ENCODE data around the gene CDC25B.
A peak's percentile ranks its signal among the peaks of the same experiment; 100 is the strongest.

The CDC25B gene

DNA sequence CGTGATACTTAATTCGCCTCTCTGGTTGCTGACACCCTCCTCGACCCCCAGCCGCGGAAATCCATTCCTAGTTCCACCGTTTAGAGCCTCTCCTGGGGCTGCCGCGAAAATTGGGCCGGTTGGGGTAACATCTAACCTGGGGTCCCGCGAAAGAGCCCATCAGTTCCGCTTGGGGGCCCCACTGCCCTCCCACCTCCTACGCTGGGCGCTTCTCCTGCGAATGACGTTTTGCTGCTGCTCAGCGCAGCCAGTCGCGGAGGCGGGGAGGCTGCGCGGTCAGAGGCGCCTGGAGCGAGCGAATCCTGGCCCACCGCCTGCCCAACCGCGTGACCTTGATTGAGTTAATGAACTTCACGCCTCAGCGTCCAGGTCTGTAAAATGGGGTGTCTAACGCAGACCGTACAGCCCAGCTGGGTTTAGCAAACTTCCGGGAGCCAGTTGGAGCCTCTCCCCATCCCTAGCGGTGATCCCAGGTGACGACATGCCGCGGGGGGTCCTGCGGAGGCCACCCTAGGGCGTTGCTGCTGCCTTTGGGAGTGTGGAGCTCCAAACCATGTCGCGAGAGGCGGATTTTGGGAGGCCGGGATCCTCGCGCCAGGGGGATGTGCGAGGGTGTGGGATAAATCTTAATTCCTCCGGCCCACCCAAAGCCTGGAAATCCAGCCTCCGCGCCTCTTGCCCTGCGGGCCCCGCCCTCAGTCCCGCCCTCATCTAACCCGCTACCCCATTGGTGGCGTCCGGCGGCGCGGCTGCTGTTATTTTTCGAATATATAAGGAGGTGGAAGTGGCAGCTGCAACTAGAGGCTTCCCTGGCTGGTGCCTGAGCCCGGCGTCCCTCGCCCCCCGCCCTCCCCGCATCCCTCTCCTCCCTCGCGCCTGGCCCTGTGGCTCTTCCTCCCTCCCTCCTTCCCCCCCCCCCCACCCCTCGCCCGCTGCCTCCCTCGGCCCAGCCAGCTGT, at the start of gene CDC25B:
CDC25B (plus strand) TSS at position 800 of the 958 bp plus-strand sequence. CDS start 222 bp downstream, outside the sequence.
- DNase-seq (ENCODE audit: low read depth) = peak; percentile 94

GRCh38 chr20:3747471-3747870, 48.6 kb upstream of the CDC25B start:
- DNase-seq (ENCODE audit: low read depth) = no peak

DNA sequence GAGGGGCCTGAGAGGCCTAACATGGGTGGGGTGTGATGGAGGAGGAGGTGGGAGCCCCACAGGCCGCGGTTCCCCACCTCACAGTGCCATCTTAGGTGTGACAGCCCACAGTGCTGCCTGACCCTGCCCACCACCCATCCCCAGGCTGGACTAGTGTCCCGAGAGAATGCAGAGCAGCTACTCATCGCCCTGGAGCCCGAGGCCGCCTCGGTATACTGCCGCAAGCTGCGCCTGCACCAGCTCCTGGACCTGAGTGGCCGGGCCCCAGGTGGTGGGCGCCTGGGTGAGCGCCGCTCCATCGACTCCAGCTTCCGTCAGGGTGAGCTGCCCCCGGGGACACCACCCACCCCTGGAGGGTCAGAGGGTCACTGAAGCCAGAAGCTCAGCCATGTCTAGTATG, 48.0 kb upstream of the CDC25B start:
- DNase-seq (ENCODE audit: low read depth) = no peak

DNA sequence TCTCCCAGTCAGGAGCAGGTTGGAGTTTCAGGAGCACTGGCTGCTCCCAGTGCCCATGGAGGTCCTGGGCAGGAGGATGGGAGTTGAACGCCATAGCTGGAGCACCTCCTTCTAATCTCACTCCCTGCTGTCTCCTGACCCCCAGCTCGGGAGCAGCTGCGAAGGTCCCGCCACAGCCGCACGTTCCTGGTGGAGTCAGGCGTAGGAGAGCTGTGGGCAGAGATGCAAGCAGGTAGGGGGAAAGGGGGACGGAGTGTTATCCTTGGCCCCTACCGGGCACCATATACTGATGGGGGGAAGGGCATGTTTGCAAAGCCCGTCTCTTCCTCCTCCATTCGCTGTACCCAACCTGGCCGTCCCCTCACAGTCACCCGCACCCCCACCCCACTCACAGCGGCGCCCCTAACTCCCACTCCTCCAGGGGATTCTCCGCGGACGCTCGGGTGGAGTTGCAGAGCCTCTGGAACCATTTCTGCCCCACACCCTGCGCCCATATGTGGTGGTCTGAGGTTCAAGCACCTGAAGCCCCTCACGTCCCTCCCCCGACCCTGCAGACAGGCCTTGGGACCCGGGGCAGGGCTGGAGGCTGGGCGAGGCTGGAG, 46.9 kb upstream of the CDC25B start:
- no peak for DNase-seq (ENCODE audit: low read depth)

GRCh38 chr20:3749689-3750531, 46.2 kb upstream of the CDC25B start:
- DNase-seq (ENCODE audit: low read depth) = no peak

- DNase-seq (ENCODE audit: low read depth) = no peak
Observed at GRCh38 chr20:3751305-3751674, 44.8 kb upstream of the CDC25B start.

DNA sequence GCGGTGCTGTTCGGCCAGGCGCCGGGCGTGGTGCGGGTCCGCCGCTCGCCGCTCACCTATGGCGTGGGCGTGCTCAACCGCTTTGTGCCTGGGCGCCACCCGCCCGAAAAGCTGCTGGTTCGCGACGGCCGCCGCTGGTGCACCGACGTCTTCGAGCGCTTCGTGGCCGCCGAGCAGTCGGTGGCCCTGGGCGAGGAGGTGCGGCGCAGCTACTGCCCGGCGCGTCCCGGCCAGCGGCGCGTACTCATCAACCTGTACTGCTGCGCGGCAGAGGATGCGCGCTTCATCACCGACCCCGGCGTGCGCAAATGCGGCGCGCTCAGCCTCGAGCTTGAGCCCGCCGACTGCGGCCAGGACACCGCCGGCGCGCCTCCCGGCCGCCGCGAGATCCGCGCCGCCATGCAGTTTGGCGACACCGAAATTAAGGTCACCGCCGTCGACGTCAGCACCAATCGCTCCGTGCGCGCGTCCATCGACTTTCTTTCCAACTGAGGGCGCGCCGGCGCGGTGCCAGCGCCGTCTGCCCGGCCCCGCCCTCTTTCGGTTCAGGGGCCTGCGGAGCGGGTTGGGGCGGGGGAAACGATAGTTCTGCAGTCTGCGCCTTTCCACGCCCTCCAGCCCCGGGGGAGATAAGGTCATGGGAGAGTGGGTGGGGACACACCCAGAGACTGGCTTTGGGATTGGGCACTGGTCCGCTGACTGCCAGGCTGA, 44.3 kb upstream of the CDC25B start:
- no peak for DNase-seq (ENCODE audit: low read depth)

- DNase-seq (ENCODE audit: low read depth) = no peak
Observed at GRCh38 chr20:3752386-3752759, 43.7 kb upstream of the CDC25B start.

GRCh38 chr20:3753098-3753497, 43.0 kb upstream of the CDC25B start:
- peak; percentile 64 for DNase-seq (ENCODE audit: low read depth)

GRCh38 chr20:3753501-3754275, 42.4 kb upstream of the CDC25B start:
- DNase-seq (ENCODE audit: low read depth) = no peak

- DNase-seq (ENCODE audit: low read depth) = no peak
Observed at GRCh38 chr20:3754276-3754630, 41.9 kb upstream of the CDC25B start.

GRCh38 chr20:3755269-3755668, 40.8 kb upstream of the CDC25B start:
- DNase-seq (ENCODE audit: low read depth) = no peak

GRCh38 chr20:3755814-3756480, 40.2 kb upstream of the CDC25B start:
- DNase-seq (ENCODE audit: low read depth) = no peak

- DNase-seq (ENCODE audit: low read depth) = peak; percentile 46
Observed at GRCh38 chr20:3757268-3757667, 38.8 kb upstream of the CDC25B start.

GRCh38 chr20:3758566-3758965, 37.5 kb upstream of the CDC25B start:
- no peak for DNase-seq (ENCODE audit: low read depth)

DNA sequence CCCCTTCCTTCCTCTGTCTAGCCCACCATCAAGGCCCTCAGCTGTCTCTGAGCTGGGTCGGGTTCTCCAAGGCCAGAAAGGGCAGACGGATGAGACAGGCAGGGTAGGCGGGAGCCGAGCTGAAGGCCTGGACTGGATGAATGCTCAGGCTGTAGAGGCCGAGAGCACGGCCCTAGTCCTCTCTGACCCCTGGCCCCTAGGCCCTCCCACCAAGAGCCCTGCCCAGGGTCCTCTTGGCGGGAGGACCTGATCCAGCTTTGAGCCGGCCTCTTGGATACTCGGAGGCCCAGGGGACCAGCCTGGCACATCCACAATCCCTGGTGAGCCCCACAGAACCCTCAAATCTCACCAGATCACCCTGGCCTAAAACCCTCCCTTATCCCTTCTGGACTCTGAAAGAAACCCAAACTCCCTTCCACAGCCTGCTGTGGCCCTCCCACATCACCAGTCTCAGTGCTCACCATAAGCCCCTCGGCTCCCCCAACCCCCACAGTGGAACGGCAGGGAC, 36.7 kb upstream of the CDC25B start:
- DNase-seq (ENCODE audit: low read depth) = no peak

DNA sequence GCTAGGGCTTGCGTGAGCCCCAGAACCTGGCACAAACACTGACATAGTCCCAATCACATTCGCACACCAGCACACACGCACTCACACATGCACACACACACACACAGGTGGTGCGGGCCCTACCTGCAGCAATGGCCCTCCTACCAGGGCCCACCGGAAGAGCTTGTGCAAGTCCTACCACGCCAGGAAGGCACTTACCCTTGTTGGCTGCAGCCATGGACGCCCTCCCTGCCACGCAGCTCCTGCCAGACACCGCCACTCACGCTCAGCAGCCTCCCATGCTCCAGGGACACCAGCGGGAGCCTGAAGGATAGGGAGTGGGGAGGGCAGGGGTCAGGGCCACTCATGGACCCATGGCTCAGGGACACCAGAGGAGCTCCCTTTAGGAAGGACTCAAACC, 36.2 kb upstream of the CDC25B start:
- no peak for DNase-seq (ENCODE audit: low read depth)

- DNase-seq (ENCODE audit: low read depth) = peak; percentile 16
Observed at GRCh38 chr20:3760655-3761348, 35.3 kb upstream of the CDC25B start.

DNA sequence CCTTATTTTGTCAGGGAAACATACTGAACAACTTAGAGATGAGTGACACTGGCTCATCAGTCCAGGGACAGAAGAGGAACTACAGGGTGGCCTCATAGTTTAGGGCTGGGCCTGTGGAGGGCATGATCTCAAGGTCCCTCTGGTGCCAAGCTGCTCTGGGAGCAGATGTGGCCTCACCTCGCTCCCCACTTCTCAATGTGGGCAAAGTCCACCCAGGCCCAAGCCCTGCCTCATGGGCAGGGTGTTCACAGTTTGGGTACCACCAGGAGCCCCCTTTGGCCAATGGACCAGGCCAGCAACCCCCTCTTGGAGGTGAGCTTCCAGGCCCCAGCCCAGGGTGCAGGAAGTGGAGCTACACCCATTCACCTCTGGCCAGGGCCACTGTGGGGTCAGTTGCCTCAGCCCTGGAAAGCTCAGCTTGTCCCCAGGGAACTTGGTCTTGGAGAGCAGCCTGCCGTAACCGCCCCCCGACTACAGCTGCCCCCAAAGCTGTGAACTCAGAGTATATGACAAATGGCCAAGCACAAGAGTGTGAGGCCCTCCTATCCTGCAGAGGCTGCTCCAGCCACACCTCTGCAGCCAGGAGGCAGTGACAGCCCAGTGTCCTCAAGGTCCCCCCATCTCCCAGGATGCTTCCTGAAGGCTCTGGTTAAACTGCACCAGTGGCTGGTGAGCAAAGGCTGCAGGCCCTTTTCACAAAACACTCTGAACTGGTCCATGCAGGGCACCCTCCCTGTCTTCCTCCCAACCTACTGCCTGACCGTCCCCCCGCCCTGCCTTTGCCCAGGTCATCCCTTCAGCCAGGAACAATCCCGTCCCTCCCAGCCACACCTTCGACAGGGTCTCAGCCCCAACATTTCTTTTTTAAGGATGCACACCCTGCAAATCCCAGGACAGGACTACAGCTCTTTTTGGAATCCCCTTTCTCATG, 32.2 kb upstream of the CDC25B start:
- no peak for DNase-seq (ENCODE audit: low read depth)
